HPDE6-E6E7 (cell line): ENCODE results near the gene CTU2.
A peak's percentile ranks its signal among the peaks of the same experiment; 100 is the strongest.
"Not testable (repeated sequence)": the region's sequence is repeated elsewhere in the genome, so short reads cannot be mapped to it uniquely, and the experiment has no call there.

Source experiments
- DNase-seq: peaks from one replicate; pipeline ENCODE4 v3.0.0; 2011; ENCODE audit warnings: missing footprints; ENCODE audit errors: extremely low spot score

Gene CTU2

DNA sequence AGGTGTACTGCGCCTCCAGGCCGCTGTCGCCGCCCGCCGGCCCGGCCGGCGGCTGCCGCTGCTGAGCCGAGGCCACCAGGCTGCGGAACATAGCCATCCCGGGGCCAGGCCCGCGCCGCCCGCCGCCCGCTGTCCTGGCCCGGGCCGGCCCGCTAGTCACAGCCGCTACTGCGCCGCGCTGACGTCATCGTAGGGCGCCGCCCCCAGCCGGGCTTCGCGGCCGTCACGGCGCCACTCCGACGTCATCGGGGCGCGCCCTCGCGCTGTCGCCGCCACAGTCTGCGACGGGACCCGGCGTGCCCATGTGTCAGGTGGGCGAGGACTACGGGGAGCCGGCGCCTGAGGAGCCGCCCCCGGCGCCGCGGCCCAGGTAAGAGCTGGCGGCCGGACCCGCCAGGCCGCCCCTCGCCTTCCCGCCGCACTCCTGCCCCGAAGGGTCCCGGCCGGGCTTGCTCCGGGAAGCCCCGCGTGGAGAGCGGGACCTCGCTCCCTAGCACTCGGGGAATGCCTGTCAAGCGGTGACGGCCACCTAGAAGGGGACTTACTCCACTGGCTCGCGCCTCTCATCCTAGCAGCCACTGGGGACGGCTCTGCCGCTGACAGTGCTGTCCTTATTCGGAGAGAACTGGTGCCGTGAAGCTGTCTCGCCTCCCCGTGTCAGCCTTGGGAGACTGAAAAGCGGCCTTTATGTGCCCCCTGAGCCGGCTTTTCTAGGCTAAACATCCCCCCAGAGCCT is at the start of gene CTU2, which contains the start of gene RNF166:
Gene CTU2 (plus strand): TSS at position 275 of the 736 bp plus-strand sequence. CDS start 28 bp downstream, at position 303.
Gene RNF166 (minus strand): TSS at position 180 of the 736 bp plus-strand sequence. CDS start 83 bp downstream, at position 97.
- DNase-seq = peak; percentile 96

DNA sequence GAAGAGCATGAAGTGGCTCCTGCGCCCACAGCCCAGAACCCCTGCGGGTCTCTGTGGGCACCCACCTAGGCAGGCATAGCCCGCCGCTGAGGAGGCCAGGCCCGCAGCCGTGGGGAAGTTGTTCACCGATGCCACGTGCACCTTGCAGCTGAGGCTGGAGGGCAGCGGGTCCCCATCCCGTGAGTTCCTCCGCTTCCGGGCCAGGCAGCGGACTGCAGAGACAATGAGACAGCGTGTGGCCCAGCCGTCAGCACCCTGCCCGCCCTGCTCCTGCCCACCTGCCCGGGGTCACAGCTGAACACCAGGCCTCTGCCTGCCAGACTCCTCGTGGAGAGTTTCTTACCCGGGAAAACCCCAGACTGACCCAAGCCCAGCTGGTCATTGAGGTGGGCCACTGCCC is 48.9 kb upstream of the CTU2 start:
- no peak for DNase-seq

DNA sequence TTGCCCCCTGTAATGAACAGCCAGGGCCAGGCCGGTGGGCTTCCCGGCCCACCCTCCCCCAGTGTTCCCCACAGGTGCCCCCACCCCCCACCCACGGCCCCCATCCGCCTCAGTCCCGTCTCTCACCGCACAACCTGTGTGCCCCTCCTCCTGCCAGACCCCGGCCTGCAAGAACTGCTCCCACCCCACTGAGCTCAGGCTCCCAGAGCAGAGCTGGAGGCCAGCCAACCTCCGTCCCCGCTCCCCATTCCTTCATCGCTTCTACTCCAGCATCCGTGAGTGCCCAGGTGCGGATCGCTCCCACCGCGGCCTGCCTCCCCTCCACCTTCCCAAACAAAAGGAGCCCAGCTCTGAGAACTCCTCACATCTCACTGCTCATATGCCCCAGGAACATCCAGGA is 47.6 kb upstream of the CTU2 start:
- DNase-seq = no peak

DNA sequence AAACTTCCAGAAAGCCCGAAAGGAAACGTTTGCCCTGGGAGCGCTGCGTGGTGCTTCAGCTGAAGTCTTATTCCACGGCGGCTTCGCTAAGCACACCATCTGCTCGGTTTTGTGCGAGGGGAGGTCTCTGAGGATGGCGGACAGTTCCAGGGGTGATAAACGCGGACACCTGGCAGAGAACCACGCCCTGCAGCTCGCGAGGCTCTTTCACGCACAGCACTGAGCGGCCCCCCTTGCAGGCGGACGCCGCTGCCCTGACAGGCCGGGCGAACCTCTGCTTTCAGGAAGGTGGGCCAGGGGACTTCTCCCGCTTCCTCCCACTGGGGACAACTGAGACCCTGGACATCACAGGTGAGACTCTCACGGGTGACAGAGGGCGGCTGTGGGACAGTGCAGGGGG is 47.1 kb upstream of the CTU2 start:
- DNase-seq = no peak

DNA sequence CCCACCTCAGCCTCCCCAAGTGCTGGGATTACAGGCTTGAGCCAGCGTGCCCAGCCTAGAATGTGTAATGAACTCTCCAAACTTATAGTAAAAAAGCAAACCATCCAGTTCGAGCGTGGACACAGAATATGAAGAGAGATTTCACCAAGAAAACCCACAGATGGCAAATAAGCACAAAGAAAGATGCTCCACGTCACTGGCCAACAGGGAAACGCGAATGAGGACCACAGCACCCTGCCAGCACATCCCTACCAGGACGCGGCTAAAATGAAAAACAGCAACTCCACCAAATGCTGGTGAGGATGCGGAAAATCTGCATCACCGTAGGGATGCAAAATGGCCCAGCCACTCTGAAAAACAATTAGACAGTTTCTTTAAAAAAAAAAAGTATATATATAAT is 44.8 kb upstream of the CTU2 start:
- DNase-seq = no peak

DNA sequence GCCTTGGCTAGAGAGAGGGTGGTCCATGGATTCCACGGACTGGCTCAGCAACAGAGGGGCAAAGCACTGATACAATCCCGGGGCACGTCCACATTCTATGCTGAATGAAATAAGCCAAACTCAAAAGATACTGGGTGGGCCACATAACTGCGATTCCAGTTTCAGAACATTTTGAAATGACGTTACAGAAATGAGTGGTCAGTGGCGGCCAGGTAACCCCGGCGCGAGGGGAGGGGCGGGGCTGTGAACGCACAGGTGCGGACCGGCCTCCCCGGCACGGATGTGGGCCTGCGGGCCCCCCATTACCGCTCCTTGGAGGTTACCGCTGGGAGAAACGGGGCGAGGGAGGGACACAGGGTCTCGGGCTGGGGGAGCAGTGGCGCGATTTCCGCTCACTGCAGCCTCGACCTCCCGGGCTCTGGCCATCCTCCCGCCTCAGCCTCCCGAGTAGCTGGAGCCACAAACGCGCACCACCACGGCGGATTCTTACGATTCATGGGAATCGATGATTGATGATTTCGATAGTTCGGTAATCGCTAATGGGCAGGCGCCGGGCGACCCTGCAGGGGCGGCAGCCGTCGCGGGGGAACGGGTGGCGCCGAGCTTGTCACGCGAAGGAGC is 44.0 kb upstream of the CTU2 start:
- no peak for DNase-seq

DNA sequence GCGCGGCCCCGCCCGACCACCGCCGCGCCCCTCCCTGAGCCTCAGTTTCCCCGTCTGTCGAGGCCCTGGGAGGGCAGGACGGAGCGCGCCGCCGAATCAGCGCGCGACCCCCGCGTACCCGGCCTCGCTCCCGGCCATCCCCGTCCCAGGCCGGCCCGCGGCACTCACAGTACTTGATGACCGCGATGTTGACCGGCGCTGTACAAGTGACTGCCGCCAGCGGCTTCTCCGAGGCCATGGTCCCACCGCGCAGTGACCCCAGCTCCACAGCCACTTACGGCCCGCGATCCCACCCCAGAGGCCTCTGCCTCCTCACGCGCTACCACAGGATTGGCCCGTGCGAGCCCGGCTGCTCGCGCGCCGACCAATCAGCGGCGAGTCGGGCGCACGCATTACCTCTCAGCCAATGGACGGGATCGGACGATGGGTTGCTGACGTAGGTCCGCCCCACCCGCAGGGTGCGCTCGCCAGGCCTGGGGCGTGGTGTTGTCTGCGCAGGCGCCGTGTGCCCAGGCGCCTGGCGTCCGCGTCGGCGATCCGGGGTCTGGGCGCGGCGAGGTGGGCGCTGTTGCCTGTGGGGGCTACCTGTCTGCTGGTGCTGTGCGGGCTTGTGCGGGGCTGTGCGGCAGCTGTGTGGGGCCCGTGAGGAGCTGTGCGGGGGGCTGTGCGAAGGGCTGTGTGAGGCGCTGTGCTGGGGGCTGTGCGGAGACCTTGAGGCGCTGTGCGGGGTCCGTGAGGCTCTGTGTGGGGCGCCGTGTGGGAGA is 43.3 kb upstream of the CTU2 start, which contains the start of gene MVD:
Gene MVD (minus strand): TSS at position 249 of the 764 bp plus-strand sequence. CDS start 11 bp downstream, at position 238.
- peak; percentile 100 for DNase-seq

DNA sequence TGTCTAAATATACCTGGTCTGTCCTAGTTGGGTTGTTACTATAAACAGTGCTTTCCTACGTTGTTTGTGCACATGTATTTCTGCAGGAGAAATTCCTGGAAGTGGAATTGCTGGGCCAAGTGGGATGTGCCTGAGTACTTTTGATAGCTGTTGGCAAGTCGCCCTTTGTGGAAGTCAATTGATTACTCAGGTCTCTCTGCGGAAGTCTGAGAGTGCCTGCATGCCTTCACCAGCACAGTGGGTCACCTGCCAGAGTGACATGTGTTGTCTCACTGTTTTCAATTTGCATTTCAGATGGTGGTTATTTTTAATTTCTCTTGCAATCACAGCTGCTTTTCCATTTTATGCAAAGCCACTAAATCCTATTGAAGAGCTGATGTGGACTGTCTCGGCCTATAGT is 41.2 kb upstream of the CTU2 start:
- DNase-seq = no peak

DNA sequence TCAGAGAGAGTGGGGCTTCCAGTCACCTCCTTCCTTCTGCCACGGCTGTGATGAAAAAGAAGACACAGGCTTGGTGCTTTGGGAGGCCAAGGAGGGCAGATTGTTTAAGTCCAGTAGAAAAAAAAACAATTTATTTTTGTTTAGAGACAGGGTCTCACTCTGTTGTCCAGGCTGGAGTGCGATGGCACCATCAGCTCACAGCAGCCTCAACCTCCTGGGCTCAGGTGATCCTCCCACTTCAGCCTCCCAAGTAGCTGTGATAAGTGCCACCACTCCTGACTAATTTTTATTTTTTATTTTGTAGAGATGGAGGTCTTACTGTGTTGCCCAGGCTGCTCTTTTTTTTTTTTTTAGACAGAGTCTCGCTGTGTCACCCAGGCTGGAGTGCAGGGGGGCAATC is 40.7 kb upstream of the CTU2 start:
- DNase-seq = no peak

DNA sequence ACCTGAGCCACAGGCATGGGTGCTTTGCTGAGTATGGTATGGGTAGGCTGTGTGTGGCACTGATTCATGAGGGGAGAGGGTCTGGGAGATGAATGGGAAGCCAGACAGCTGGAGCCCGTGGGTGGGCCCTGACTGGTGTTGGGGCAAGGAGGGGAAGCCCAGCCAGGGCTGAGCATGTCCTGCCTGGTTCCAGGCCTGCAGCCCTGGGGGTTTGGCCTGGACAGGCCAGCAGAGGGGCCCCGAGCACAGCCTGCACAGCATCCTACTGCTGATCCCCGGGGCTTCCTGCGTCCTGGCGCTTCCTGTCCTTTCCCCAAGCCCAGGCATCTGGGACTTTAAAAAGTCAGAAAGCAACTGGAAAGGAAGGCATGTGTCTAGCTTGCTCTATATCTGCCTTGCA is 38.8 kb upstream of the CTU2 start:
- DNase-seq = no peak

DNA sequence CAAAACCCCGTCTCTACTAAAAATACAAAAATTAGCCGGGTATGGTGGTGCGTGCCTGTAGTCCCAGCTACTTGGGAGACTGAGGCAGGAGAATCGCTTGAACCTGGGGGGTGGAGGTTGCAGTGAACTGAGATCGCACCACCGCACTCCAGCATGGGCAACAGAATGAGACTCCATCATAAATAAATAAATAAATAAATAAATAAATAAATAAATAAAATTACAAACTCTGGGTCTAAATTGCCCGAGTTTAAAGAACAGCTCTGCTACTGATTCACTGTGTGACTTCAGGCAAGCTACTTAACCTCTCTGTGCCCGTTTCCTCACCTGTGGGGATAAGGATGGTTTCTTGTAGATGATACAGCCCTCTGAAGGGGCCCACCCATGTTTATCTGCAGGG is 36.8 kb upstream of the CTU2 start:
- DNase-seq = not testable (repeated sequence)

DNA sequence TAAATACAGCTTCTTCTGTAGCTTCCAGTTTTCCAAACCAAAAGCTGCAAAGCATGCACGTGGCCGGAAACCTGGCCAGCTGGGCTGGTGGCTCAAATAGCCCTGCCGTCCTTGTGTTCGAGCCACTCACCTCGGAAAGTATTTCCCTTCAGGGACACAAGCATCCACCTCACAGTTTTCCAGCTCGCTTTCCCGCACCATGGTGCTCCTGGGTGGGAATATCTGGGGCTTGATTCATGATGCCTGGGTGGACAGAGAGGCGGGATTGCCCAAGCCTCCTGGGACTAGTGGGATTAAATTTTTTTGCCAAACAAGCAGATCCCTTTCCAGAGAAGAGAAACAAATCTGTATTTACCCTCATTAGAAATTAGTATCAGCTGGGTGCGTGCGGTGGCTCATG is 36.3 kb upstream of the CTU2 start:
- DNase-seq = no peak

DNA sequence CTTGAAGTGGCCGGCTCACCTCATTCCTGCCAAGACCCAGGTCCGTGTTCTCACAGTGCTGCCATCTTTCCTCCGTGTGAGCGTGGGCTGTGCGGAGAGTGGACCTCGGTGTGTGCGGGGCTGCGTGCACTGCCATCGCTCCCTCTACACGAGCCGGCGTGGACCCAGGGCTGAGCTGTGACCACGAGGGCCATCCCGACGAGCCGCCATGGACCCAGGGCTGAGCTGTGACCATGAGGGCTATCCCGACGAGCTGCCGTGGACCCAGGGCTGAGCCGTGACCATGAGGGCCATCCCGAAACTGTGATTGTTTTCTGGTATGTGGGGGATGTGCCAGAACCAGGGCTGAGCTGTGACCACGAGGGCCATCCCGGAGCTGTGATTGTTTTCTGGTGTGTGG is 34.5 kb upstream of the CTU2 start:
- no peak for DNase-seq

DNA sequence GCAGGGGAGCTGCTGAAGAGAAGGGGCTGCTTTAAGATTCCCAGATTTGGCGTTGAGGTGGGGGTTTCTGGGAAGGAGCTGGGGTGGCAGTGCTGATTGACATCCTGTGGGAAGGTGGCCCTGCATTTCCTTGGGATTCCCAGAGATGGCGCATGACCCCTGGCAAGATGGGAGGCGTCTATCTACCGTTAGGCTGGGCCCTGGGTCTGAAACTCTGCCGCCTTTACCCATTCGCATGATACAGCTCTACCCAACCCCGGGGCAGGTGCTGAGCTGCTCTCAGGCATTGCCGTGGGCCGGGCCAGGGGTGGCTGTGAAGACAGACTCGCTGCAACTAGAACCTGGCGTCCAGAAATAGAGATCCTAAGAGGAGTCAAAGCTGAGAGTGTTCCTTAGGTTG is 33.5 kb upstream of the CTU2 start:
- DNase-seq = no peak

DNA sequence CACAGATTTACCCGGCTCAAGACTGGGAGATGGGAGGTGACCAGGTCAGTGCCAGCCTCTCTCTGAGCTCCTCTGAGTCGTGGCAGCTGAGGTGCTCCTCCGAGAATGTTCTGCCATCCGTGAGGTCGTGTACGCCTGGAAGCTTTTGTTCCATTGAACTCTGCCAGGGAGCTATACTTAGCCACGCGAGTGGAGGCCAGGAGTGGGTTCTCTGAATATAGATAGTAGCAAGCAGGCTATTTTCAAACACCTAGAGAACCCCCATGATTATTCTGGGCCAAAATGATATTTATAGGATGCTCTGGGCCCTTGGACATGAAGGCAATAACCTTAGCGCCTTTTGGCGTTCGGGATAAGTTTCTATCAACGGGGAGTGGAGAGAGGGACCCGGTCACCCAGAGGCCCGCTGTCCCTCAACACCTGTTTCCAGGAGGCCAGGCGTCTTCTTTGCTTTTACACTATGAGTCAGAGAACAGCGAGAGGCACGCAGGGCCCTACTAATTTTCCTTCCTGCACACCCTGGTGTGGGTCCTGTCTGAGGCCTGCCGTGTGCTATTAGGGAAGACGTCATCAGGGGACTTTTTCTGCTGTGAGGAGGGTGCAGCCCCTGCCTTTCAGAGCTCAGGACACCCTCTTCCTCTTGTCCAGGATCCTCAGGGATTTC is 32.5 kb upstream of the CTU2 start:
- no peak for DNase-seq

DNA sequence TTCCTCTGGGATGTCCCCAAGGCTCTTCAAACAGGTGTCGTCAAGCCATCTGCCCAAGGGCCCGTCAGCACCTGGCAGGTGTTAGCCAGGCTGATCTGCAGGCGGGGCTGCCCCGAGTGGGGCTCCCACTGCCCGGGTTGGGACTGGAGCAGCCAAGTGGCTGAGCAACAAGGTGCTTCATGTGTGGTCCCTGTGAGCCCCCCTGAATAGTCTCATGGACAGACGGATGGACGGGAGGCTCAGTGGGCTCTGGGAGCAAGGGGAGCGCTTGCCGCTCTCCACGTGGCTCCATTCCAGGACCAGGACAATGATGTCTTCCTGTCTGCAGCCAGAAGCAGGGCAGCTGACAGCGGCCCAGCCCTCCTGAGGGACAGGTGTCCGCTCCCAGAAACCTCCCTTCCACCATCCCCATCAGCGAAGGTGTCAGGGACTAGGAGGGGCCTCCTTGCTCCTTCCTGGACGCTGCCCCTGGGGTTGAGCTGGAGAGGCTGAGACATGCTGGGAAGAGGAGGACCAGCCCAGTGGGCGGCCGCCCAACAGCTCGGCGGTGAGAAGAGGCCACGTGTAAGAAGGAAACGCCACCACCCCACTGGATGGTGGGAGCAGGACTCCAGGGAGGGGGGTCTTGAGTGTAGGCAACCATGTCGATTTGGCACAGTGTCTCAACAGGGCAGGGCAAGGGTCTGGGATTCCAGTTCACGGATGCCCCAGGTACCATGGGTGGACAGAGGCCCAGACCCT is 29.6 kb upstream of the CTU2 start:
- DNase-seq = no peak

DNA sequence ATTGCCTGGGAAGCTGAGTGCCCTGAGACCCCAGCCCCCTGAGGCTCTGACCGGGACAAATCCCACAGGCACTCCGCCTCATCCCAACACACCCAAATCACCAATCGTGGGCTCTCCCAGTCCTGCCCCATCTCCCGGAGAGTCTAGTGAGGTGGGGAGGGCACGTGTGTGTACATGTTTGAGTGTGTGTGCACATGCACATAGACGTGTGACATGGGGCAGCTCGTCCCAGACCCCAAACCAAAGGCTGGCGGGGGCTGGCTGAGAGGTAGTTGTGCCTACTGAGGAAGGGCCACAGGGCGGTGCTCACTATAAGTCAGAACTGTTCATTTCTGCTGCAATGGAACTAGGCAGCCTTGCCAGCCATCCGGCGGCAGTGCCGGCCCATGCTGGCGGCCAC is 28.6 kb upstream of the CTU2 start:
- DNase-seq = no peak

DNA sequence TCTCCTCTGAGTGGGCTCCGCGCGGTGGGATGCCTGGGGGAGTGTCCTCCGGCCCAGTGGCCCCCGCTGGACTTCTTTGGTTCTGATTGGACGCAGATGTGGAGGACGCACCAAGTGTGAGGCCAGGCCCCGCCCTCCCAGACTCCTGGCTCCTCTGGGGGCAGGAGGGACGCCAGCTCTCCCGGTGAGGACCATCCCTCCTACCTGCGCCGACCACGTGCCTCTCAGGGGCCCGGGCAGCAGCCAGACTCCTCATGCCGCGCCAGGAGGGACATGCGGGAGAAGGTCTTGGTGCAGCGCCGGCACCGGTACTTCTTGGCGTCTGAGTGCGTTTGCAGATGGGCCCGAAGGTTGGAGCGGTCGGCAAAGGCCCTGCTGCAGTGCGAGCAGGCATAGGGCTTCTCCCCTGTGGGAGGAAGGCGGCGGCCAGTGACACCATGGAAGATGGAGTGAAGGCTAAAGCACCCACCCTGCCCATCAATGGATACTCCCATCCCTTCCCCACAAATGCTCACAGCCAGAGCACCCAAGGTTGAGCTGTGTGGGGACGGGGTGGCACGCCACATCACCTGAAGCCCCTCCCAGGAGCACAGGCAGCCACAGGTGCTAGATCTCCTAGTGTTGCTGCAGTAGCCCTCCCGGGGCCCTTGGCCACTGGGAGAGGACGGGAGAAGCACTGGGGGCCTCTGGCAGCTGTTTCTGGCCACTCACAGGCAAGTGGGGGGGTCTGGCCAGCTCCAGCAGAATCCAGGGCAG is 27.9 kb upstream of the CTU2 start:
- no peak for DNase-seq

DNA sequence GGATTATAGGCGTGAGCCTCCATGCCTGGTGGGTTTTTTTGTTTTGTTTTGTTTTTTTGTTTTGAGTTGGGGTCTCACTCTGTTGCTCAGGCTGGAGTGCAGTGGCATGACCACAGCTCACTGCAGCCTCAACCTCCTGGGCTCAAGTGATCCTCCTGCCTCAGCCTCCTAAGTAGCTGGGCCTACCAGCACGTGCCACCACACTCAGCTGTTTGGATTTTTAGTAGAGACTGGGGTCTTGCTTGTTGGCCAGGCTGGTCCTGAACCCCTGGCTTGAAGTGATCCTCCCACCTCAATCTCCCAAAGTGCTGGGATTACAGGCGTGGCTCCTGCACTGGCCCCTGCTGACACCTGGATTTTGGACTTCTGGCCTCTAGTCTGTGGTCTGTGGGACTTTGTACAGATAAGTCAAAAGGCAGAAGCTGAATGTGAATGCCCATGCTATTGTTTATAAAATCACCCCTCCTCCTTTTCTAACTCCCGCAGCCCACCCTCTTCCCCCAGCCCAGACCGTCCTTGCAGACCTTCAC is 25.7 kb upstream of the CTU2 start:
- no peak for DNase-seq

DNA sequence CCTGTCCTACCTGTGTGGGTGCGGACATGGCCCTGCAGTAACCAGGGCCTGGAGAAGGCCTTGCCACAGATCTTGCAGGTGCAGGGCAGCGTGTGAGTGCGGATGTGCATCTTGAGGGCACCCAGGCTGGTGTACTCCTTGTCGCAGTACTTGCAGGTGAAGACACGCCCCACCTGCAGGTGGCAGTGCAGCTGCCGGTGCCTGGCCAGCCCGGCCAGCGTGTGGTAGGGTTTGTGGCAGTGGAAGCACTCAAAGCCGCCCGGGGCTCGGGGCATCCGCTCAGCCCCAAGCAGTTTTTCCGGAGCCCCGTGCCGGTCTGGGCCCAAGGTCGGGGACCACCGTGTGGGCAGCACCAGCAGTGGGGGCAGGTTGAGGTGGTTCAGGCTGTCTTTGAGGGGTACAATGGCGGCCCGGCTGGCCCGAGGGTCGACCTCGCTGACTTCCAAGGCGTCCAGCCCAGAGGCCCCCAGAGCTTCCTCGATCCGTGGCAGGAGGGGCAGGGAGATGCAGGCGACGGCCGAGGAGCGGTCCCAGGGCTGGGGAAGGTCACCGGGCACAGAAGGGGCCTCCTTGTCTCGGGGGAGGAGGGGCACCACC is 25.1 kb upstream of the CTU2 start:
- peak; percentile 49 for DNase-seq
